GM19023 (cell line): ENCODE measurements around the gene SCYGR7.
"Not testable (repeated sequence)": the region's sequence is repeated elsewhere in the genome, so short reads cannot be mapped to it uniquely, and the experiment has no call there.

ENCODE experiments used
- ATAC-seq: cut with Tn5 transposase; IDR thresholded peaks from one replicate; pipeline ENCODE4 v1.9.1; 2021; ENCODE audit warnings: mild to moderate bottlenecking, moderate library complexity; ENCODE audit not compliant: unreplicated experiment

The SCYGR7 gene

GRCh38 chr2:227728035-227728434 lies at the start of gene SCYGR7:
Gene SCYGR7, plus strand, starts transcription at chr2:227728335. Its CDS starts 0 bp downstream, at chr2:227728335.
- ATAC-seq = no peak

GRCh38 chr2:227684258-227684657 lies 43.9 kb upstream of the SCYGR7 start:
- ATAC-seq = no peak

- ATAC-seq = no peak
Observed at GRCh38 chr2:227687189-227687588, 40.9 kb upstream of the SCYGR7 start.

- ATAC-seq = no peak
Observed at GRCh38 chr2:227696990-227697679, 31.0 kb upstream of the SCYGR7 start.

DNA sequence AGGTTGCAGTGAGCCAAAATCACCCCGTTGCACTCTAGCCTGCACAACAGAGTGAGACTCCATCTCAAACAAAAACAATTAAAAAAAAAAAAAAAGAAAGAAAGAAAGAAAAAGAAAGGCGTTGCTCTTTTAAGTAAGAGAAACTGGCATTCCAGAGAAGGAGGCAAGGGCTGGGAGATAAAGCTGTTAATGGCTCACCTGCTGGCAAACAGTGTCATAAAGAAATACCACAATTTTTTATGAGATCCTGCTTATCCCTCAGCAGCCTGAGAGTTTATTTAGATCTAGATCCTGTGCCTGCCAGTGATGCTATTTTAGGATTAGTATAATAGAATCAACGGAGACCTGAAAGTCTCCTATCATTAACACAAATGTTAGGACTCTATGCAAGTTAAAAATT lies 26.6 kb upstream of the SCYGR7 start:
- ATAC-seq = no peak

- ATAC-seq = no peak
Observed at GRCh38 chr2:227703280-227703732, 24.8 kb upstream of the SCYGR7 start.

- no peak for ATAC-seq
Observed at GRCh38 chr2:227703961-227704360, 24.2 kb upstream of the SCYGR7 start.

DNA sequence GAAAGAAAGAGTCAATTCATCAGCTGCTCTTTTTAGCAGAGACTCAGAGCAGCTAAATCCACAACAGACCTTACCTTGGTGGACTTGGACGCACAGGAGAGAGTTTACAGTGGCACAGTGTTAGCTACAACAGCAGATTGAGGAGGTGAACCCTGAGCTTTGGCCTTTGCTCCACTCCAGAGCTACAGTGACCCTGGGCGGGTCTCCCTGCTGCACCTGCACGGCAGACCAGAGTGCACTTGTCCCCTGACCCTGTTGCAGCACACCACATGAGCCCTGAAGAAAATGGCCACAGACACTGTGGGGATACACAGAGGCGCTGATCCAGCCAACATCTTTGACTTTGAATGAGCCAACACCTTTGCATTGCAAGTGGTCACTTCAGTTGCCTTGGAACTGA lies 21.3 kb upstream of the SCYGR7 start:
- no peak for ATAC-seq

- ATAC-seq = no peak
Observed at GRCh38 chr2:227707390-227707789, 20.7 kb upstream of the SCYGR7 start.

GRCh38 chr2:227710986-227711385 lies 17.1 kb upstream of the SCYGR7 start:
- no peak for ATAC-seq

GRCh38 chr2:227713291-227713690 lies 14.8 kb upstream of the SCYGR7 start:
- no peak for ATAC-seq

DNA sequence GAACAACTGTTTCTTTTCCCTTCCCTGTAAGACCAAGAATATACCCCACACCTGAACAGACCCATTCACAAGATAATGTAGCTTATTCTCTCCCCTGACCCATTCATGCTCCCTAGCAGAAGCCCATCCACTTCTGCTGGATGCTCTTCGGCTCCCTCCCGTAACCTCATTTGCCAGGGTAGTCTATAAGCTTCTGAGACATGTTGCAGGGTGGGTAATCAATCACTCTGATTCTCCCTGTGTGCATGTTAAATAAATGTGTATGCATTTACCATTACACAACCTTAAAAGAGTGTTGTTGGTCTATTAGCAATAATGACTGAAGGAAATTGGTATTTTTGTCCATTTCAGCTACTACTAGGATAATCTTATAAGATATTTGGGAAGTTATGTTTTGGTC lies 11.6 kb upstream of the SCYGR7 start:
- ATAC-seq = no peak

GRCh38 chr2:227717687-227718567 lies 10.2 kb upstream of the SCYGR7 start, which contains the start of gene SLC19A3:
Gene SLC19A3, minus strand, starts transcription at chr2:227718028. Its CDS starts 15,710 bp downstream, at chr2:227702318.
- no peak for ATAC-seq

GRCh38 chr2:227719641-227720040 lies 8.5 kb upstream of the SCYGR7 start:
- no peak for ATAC-seq

GRCh38 chr2:227720680-227721079 lies 7.5 kb upstream of the SCYGR7 start:
- ATAC-seq = no peak

- not testable (repeated sequence) for ATAC-seq
Observed at GRCh38 chr2:227722821-227723220, 5.3 kb upstream of the SCYGR7 start.

DNA sequence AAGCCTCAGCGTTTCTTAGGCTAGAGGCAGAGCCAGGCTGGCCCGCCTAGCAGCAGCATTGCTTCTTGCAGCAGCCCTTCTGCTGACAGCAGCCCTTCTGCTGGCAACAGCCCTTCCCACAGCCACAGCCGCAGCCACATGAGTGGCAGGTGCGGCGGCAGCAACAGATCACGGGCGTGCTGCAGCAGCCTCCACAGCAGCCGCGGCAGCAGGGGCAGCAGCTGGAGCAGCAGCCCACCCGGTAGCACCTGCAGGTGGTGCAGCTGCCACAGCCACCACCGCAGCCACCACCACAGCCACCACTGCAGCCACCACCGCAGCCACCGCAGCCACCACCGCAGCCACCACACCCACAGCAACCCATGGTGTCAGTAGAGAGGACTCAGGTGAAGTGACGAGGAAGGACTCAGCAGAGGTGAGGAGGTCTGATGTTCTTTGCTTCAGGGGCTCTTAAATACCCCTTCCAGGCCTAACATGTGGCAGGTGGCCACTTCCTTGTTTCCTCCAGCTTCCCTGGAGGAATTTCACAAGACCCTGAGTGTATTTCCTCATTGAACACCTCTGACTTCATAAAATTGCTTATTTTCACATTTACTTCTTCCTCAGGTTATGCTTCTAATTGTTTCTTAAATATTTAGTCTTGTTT lies 3.6 kb upstream of the SCYGR7 start, which contains the start of gene SCYGR6:
Gene SCYGR6 (minus strand): TSS at position 364 of the 646 bp plus-strand sequence. CDS start 0 bp downstream, at position 364.
- ATAC-seq = no peak

GRCh38 chr2:227739351-227739750 lies 11.2 kb downstream of the SCYGR7 start:
- no peak for ATAC-seq

DNA sequence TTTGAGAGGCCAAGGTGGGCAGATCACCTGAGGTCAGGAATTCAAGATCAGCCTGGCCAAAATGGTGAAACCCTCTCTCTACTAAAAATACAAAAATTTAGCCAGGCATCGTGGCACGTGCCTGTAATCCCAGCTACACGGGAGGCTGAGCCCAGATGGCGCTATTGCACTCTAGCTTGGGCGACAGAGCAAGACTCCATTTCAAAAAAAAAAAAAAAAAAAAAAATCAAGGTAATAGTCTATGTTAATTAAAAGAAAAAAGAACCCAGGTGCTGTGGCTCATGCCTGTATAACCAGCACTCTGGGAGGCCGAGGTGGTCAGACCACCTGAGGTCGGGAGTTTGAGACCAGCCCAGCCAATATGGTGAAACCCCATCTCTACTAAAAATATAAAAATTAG lies 12.6 kb downstream of the SCYGR7 start:
- ATAC-seq = not testable (repeated sequence)

DNA sequence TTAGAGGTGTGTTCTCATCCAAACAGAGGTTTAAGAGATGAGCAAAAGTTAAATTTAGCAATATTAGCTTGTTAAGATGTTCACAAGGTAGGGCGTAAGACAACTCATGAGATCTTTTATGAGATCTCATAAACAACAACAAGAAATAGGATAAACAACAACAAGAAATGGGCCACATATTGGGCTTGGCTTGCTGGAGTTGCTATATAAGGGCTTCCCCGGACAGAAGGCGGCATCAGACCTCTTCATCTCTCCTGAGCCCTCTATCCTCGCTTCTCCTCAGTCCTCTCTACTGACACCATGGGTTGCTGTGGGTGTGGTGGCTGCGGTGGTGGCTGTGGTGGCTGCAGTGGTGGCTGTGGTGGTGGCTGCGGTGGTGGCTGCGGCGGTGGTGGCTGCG lies 17.5 kb downstream of the SCYGR7 start, which contains the start of gene SCYGR8:
Gene SCYGR8 (plus strand): TSS at position 301 of the 400 bp plus-strand sequence. CDS start 0 bp downstream, at position 301.
- ATAC-seq = no peak

DNA sequence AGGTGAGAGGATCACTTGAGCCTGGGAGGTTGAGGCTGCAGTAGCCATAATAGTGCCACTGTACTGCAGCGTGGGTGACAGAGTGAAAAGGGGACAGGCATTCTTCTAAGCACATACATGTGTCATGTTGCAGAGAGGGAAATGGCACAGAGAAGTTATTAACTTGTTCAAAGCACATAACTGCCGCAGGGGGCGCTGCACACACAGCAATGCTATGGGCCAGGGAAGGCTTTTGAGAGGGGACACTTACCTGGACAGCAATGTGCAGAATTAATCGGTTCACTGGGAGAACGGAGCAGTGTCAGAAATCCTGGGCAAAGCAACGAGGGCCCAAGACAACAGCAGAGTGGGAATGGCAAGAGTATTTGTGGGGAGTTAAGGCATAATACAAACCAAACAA lies 19.9 kb downstream of the SCYGR7 start:
- ATAC-seq = no peak
